ENCODE data around the gene AVEN. TPM values are rescaled to one million over a fixed set of nuclear protein-coding genes. Genes with fewer than 3 reads are reported as not detected.
A peak's percentile ranks its signal among the peaks of the same experiment; 100 is the strongest.

Gene AVEN
- total RNA-seq, 1 donor from 2014 or later, result 11.5 TPM

DNA sequence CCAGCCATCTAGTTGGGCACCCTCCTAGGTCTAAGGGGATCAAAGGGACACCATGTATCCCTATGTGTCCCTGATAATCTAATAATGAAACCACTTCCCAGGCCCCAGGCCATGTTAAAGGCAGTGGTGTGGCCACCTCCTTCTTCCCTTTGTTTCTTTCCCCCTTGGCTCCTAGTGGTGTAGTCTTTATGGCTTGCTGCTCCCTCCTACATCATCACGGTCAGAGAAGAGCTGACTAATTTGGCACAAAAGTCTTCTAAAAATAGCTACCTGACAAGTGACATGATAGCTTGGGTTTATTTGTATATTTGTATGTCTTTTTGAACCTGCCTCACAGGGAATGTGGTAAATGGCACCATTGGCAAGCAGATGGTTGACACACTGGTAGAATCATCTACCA is 201.7 kb downstream of the AVEN start:
- no peaks in the 10 kb centered on the region for H3K4me1 ChIP-seq
- DNase-seq (no peak), ATAC-seq (no peak)
- TF ChIP-seq, protein P1, sequence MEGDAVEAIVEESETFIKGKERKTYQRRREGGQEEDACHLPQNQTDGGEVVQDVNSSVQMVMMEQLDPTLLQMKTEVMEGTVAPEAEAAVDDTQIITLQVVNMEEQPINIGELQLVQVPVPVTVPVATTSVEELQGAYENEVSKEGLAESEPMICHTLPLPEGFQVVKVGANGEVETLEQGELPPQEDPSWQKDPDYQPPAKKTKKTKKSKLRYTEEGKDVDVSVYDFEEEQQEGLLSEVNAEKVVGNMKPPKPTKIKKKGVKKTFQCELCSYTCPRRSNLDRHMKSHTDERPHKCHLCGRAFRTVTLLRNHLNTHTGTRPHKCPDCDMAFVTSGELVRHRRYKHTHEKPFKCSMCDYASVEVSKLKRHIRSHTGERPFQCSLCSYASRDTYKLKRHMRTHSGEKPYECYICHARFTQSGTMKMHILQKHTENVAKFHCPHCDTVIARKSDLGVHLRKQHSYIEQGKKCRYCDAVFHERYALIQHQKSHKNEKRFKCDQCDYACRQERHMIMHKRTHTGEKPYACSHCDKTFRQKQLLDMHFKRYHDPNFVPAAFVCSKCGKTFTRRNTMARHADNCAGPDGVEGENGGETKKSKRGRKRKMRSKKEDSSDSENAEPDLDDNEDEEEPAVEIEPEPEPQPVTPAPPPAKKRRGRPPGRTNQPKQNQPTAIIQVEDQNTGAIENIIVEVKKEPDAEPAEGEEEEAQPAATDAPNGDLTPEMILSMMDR (IDR thresholded peaks at IDR 0.05), result no peak
- no peak overlapping the region for H3K27ac ChIP-seq
- H3K36me3 ChIP-seq, result no peaks in the 10 kb centered on the region
- H3K9me3 ChIP-seq, result no peaks in the 10 kb centered on the region
- H3K27me3 ChIP-seq, result no peaks in the 10 kb centered on the region
- no peak overlapping the region for H3K4me3 ChIP-seq
- intact Hi-C loops (cut with DNase I), result no loop called here

- intact Hi-C loops (cut with DNase I), result no loop called here
- no peaks in the 10 kb centered on the region for H3K9me3 ChIP-seq
- H3K36me3 ChIP-seq, result no peaks in the 10 kb centered on the region
- TF ChIP-seq, protein P1 (IDR thresholded peaks at IDR 0.05), result no peak
- ATAC-seq, result peak; percentile 16
- H3K4me1 ChIP-seq, result no peaks in the 10 kb centered on the region
- H3K27ac ChIP-seq, result no peak overlapping the region
- H3K27me3 ChIP-seq, result no peaks in the 10 kb centered on the region
- no peak overlapping the region for H3K4me3 ChIP-seq
- DNase-seq, result no peak
Observed at GRCh38 chr15:33834892-33835743, 203.9 kb downstream of the AVEN start.

DNA sequence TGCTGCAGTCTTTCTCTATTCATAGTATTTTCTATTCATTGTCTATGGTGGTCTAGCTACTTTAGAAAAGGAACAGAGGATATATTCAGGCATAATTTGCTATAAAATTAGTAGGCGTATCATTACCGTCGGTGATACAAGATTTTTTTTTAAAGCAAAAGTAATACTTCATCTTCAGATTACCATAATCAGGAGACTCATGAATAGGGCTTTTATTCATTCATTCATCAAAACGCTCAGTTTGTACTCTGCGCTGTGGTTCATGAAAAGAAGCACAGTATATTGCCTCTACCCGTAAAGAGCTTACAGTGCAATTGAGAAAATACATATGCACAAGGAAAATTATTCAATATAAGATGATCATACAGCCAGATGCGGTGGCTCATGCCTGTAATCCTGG is 207.4 kb downstream of the AVEN start:
- intact Hi-C loops (cut with DNase I), result no loop called here
- no peaks in the 10 kb centered on the region for H3K9me3 ChIP-seq
- TF ChIP-seq, protein P1 (IDR thresholded peaks at IDR 0.05), result no peak
- no peaks in the 10 kb centered on the region for H3K27me3 ChIP-seq
- H3K36me3 ChIP-seq, result no peaks in the 10 kb centered on the region
- no peak overlapping the region for H3K4me3 ChIP-seq
- H3K27ac ChIP-seq, result no peak overlapping the region
- DNase-seq (no peak), ATAC-seq (no peak)
- no peaks in the 10 kb centered on the region for H3K4me1 ChIP-seq

- TF ChIP-seq, protein P1 (IDR thresholded peaks at IDR 0.05), result no peak
- Histone ChIP-seq H3K4me3 (no peak overlapping the region), H3K27ac (no peak overlapping the region), H3K36me3 (no peaks in the 10 kb centered on the region), H3K9me3 (no peaks in the 10 kb centered on the region), H3K27me3 (no peaks in the 10 kb centered on the region), H3K4me1 (no peaks in the 10 kb centered on the region)
- ATAC-seq, result no peak
- DNase-seq, result no peak
- intact Hi-C loops (cut with DNase I), result no loop called here
Observed at GRCh38 chr15:33830351-33830750, 208.7 kb downstream of the AVEN start.

DNA sequence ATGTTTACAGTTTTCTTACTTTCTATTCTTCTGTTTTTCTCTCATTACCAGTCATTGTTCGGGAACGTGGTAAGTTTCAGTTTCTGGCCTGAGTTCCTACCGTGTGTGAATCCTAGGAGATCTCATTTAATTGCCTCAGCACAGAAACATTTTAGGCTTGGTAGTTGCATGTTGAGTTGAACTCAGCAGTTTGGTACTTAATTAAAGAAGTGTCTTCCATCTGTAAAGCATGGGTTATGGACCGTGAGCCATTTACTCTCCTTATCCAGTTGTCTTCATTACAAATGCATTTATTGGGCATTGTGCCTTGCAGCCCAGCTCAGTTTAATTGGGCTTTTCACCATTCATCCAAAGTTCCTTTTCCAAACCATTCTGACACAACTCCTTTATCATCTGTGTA is 212.8 kb downstream of the AVEN start:
- H3K27ac ChIP-seq, result no peak overlapping the region

More for the DNA sequence above, 212.8 kb downstream of the AVEN start:
- no peak for ATAC-seq
- H3K4me1 ChIP-seq, result no peaks in the 10 kb centered on the region
- H3K36me3 ChIP-seq, result no peaks in the 10 kb centered on the region
- TF ChIP-seq, protein P1 (IDR thresholded peaks at IDR 0.05), result no peak
- intact Hi-C loops (cut with DNase I), result no loop called here
- no peaks in the 10 kb centered on the region for H3K9me3 ChIP-seq
- H3K4me3 ChIP-seq, result no peak overlapping the region
- no peak for DNase-seq
- no peaks in the 10 kb centered on the region for H3K27me3 ChIP-seq
